ENCODE data around the gene PSMC5. TPM values are rescaled to one million over a fixed set of nuclear protein-coding genes. Genes with fewer than 3 reads are reported as not detected.

The PSMC5 gene
- total RNA-seq, 1 experiment from 2014 or later, result 183 TPM

GRCh38 chr17:63816669-63817068 is 10.6 kb upstream of the PSMC5 start:
- no CpG with 5 or more reads among the region's 4 CpGs for WGBS (ENCODE audit: extremely low coverage, insufficient read length, low lambda C conversion rate)
- Mint-ChIP-seq H3K4me1 (no peaks in the 10 kb centered on the region), H3K4me3 (no peak overlapping the region), H3K9me3 (no peaks in the 10 kb centered on the region), H3K27ac (no peak overlapping the region), H3K27me3 (ENCODE audit: low read depth) (no peaks in the 10 kb centered on the region; the same call in 1 of the 2 replicates), H3K36me3 (ENCODE audit: insufficient read depth in 1 of 3, low read depth in 3 of 3) (peaks cover 48 to 100% (median 97%) of the 10 kb centered on the region in 3 experiments)
- H3K23ac ChIP-seq (ENCODE audit: insufficient read length, low read depth, low read length), result no peak overlapping the region
- no peak overlapping the region for H4K91ac ChIP-seq (ENCODE audit: insufficient read length, low read depth, low read length)
- H4K8ac ChIP-seq (replicated peaks; ENCODE audit: insufficient read length, low read depth, low read length), result no peak overlapping the region
- no peak overlapping the region for H2BK15ac ChIP-seq (ENCODE audit: low read depth, low read length)
- H4K5ac ChIP-seq (ENCODE audit: insufficient read length, low read depth, low read length), result no peak overlapping the region
- H4K20me1 ChIP-seq (ENCODE audit: control insufficient read depth, insufficient read depth, insufficient read length), result no peaks in the 10 kb centered on the region
- no peak overlapping the region for H3T11ph ChIP-seq (ENCODE audit: low read length)
- H3K18ac ChIP-seq (ENCODE audit: insufficient read length, low read depth, low read length), result no peak overlapping the region
- no peak overlapping the region for H3K14ac ChIP-seq (ENCODE audit: insufficient read depth, low read length)
- H2BK20ac ChIP-seq (ENCODE audit: low read depth, low read length, poor library complexity, severe bottlenecking), result no peak overlapping the region
- H3K27me3 ChIP-seq (ENCODE audit: insufficient read depth, low read length), result no peaks in the 10 kb centered on the region
- DNase-seq, result no peak
- H3K23me2 ChIP-seq (ENCODE audit: insufficient read length, low read depth, low read length, poor library complexity, severe bottlenecking), result no peaks in the 10 kb centered on the region
- no peaks in the 10 kb centered on the region for H3K79me1 ChIP-seq (ENCODE audit: insufficient read depth, low read depth, low read length, poor library complexity, severe bottlenecking)
- H3K56ac ChIP-seq (ENCODE audit: insufficient read length, low read depth, low read length), result no peak overlapping the region
- H2BK12ac ChIP-seq (ENCODE audit: insufficient read length, low read depth, low read length), result no peak overlapping the region
- no peak overlapping the region for H3K9ac ChIP-seq (ENCODE audit: extremely low read depth, insufficient read length, low read length)
- H2BK120ac ChIP-seq (ENCODE audit: low read depth, low read length, poor library complexity, severe bottlenecking), result no peak overlapping the region
- H2AFZ ChIP-seq (ENCODE audit: low read length), result no peak overlapping the region
- H3K4me1 ChIP-seq (ENCODE audit: insufficient read depth, low read length), result no peaks in the 10 kb centered on the region
- H3K79me2 ChIP-seq (ENCODE audit: insufficient read depth, low read length), result no peaks in the 10 kb centered on the region
- no peaks in the 10 kb centered on the region for H3K9me3 ChIP-seq (ENCODE audit: control insufficient read depth, low read depth, low read length)
- no peak overlapping the region for H2BK5ac ChIP-seq (ENCODE audit: insufficient read length, low read length)
- H3K27ac ChIP-seq (ENCODE audit: insufficient read length, low read depth, low read length), result no peak overlapping the region
- TF ChIP-seq CTCF (conservative IDR thresholded peaks at IDR 0.05), result no peak
- H3K4ac ChIP-seq (ENCODE audit: low read depth, low read length), result no peak overlapping the region
- no peak overlapping the region for H3K4me2 ChIP-seq (ENCODE audit: insufficient read depth, insufficient read length, low read length)
- H2AK5ac ChIP-seq (ENCODE audit: insufficient read length, low read length), result no peak overlapping the region

Measured in H9 (cell line).